Erythroblast (primary cell): ENCODE results near the gene ATP1A4.

Experiments used
- GATA1 ChIP-seq: IDR thresholded peaks from 2 replicates; pipeline ENCODE4 v1.6.1; 2011; ENCODE audit warnings: low read depth, mild to moderate bottlenecking, control low read depth, low read length, moderate library complexity
- POLR2A ChIP-seq: IDR thresholded peaks from 2 replicates; pipeline ENCODE4 v1.6.1; 2011; ENCODE audit warnings: mild to moderate bottlenecking, low read length

GRCh38 chr1:160129046-160129445 is 22.4 kb upstream of the ATP1A4 start:
- TF ChIP-seq POLR2A = no peak
- no peak for TF ChIP-seq GATA1
